ENCODE results near the gene INTS7.
"Not testable (repeated sequence)": the region's sequence is repeated elsewhere in the genome, so short reads cannot be mapped to it uniquely, and the experiment has no call there.

INTS7 gene

DNA sequence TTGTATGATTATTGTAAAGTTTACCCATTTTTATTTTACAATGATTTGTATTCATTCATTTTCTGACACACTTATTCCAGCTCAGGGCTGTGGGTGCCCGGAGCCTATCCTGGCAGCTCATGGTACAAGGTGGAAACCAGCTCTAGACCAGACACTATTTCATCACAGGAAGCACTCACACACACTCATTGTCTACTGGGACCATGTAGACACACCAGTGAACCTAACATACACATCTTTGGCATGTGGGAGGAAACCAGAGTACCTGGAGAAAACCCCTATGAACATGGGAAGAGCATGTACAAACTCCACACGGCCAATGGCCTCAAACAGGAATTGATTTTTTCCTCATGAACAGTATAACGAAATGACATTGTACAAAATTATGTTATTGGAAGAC, 2.5 kb upstream of the INTS7 start:
- DNase-seq (ENCODE audit: low spot score): no peak

DNA sequence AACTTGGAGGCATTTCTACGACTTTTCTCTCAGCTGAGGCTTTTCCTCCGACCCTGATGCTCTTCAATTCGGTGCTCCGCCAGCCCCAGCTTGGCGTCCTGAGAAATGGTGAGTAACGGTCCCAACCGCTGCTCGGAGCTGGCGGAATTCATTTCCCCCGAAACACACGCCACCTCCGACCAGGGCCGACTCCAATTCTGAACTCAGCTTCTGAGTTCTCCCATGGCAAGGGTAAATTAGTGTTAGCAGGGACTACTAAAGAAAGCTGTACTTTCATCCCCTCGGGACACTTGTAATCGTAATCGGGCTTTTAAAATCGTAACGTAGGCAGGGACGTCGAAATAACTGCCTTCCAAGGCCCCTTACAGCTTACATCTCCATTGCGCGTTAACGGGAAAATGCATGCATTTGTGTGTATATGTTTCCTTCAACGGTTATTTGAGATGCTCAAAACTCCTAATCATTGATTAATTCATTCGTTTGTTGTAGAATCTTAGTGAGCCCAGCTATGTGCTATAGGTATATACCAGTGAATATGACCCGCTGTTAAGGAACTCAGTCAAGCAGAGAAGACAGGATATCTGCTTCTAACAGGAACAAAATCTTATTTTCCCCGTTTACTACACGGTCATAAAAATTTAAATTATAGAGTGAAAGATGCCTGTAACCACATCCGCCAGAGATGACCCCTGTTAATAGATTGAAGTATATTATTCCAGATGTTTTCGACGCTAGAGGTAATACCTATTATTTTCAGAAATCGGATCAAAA, 663 bp upstream of the INTS7 start:
- DNase-seq (ENCODE audit: low spot score): no peak

DNA sequence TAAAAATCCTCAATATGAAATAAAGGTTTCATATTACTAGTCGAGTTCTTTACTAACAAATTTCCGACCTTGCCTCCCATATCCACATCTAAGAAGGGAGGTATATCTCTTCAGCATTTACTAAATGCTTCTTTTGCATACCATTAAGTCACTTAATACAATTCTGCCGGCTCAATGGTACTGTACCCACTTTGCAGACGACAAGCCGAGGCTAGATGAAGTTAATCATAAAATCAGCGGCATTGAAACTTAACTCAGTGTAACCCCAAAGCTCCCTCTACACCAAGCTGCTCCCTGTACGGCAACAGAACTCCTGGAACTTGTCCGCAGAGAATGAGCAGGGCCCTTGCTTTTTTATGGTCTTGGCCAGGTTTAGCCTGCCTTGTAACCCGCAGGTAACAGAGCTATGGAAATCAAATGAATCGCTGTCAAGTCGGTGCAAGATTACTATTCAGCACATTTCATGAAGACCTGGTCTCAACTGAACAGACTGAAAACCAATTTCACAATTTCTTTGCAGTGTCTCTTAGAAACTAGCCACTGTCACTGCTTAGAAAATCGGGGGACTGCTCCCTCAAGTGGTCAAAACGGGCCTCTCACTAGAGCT, 738 bp downstream of the INTS7 start:
- no peak for DNase-seq (ENCODE audit: low spot score)

DNA sequence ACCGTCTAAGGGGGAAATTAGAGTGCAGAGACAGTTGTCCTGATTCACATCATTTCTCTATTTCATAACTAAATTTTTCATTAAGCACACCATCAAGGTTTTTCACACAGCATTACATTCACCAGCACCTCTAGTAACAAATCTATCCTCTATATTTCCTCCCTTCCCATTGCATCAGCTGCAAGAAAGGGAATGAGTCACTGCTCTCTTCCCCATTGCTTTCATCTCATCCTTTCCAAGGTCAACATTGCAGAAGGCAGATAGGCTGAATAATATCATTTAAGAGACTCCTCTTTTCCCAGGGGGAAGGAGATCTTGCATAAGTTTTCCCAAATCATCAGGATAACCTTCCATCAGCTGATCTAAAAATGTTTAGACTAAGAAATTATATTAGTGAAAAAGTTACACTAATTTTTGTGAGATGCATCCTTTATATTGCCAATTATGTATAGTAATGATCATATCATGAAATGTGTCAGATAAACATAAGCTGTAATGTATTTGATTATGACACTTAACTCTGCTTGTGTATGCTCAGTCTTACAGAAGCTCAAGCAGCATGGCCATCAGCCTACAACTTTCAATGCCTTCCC, 4.3 kb downstream of the INTS7 start:
- DNase-seq (ENCODE audit: low spot score): peak; percentile 71

DNA sequence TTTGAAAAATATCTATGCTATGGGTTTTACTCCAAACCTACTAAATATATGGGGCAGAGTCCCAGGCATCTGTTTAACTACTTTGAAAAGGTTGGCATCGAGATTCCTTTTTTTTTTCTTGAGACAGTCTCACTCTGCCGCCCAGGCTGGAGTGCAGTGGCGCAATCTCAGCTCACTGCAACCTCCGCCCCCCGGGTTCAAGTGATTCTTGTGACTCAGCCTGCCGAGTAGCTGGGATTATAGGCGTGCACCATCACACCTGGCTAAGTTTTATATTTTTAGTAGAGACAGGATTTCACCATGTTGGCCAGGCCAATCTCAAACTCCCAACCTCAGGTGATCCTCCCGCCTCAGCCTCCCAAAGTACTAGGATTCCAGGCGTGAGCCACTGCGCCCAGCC, 7.6 kb downstream of the INTS7 start:
- not testable (repeated sequence) for DNase-seq (ENCODE audit: low spot score)

DNA sequence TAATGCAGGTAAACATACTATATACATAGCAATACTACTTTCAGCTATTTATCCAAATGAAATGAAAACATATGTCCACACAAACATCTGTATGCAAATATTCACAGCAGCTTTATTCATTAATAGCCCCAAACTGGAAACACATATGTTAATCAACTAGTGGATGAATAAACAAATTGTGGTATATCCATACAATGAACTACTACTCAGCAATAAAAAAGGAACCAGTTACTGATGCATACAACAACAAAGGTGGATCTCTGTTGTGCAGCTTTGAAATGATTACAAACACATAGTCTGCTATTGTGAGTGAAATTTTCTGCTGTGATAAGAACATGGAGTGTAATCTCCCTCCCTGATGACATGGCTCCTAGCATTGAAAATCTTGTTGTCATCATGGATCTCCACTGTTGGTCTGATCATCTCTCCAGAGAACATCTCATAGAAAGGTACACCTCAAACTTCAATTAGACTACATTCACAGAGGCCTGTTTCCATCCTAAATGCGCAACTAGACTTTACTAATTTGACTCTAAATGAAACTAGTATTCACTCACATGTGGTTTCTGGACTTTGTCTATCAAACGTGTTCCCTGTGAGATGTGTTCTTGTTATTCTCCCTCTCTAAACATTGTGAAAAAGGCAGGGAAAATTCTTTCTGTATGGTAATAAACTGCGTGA, 10.7 kb downstream of the INTS7 start:
- DNase-seq (ENCODE audit: low spot score): no peak

DNA sequence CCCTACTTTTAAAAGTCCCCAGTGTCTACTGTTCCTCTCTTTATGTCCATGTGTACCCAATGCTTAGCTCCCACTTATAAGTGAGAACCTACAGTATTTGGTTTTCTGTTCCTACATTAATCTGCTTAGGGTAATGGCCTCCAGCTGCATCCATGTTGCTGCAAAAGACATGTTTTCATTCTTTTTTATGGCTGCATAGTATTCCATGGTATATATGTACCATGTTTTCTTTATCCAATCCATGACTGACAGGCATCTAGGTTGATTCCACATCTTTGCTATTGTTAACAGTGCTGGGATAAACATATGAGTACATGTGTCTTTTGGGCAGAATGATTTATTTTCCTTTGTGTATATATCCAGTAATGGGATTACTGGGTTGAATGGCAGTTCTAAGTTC, 12.4 kb downstream of the INTS7 start:
- DNase-seq (ENCODE audit: low spot score): not testable (repeated sequence)

DNA sequence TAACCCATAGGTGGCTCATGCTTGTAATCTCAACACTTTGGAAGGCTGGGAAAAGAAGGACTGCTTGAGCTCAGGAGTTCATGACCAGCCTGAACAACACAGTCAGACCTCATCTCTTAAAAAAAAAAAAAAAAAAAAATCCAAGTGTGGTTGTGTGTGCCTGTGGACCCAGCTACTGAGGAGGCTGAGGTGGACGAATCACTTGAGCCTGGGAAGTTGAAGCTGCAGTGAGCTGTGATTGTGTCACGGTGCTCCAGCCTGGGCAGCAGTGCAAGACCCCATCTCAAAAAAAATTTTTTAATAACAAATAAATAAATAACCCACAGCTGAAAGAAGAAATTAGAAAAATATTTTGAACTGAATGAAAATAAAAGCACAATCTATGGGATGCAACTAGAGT, 13.8 kb downstream of the INTS7 start:
- DNase-seq (ENCODE audit: low spot score): no peak

DNA sequence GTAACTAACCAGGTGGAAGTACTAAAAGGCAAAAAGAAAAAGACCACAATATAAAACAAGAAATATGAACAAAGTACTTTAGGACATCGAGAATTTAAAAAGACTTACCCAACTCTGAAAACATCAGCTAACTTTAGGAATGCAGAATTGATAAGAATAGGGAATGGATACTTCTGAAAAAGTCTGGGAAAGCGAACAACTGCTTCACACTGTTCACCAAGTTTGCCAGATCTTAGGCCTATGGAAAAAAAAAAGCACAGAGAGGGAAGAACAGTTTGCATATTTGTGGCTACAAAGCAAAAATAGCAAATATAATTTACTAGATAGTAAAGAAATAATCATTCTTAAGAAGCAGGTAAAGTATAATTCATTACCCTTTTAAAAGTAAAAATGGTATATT, 14.4 kb downstream of the INTS7 start:
- DNase-seq (ENCODE audit: low spot score): no peak

DNA sequence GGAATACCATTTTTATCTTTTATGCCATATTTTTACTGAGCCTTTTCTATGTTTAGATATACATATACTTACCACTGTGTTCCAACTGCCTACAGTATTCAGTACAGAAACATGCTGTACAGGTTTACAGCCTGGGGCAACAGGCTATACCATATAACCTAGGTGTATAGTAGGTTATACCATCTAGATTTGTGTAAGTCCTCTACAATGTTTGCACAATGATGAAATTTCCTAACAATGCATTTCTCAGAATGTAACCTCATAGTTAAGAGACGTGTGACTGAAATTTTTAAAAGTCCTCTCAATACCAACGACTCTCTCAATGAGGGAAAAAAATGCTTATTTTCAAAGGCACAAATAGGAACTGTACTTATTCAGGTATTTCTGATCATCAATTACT, 21.7 kb downstream of the INTS7 start:
- DNase-seq (ENCODE audit: low spot score): no peak

DNA sequence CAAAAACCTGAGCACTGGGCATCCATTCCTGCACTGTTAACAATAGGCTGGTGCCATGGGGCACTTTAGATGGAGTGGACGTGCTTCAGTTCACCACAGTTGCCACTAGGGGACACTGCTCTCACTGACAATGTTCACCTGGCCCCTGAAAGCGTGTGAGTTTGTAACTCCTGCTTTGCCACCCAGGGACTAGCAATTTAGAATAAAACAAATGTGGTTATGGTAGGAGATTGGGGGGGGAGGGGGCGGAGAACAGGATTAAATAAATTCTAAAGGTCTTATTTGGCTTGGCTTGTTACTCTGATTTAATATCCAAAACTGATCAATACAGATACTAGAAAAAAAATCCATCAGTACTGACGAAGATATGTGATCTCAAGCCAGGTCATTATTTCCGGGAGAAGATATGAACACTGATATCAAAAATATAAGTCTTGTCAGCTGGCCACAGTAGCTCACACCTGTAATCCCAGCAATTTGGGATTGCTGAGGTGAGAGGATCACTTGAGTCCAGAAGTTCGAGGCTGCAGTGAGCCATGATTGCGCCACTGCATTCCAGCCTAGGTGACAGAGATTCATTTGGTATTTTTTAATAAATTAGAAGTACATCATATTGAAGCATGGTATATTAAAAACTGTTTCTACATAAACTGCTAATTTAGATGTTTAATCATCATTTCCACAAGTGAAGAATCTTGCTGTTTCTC, 23.2 kb downstream of the INTS7 start:
- DNase-seq (ENCODE audit: low spot score): peak; percentile 56

DNA sequence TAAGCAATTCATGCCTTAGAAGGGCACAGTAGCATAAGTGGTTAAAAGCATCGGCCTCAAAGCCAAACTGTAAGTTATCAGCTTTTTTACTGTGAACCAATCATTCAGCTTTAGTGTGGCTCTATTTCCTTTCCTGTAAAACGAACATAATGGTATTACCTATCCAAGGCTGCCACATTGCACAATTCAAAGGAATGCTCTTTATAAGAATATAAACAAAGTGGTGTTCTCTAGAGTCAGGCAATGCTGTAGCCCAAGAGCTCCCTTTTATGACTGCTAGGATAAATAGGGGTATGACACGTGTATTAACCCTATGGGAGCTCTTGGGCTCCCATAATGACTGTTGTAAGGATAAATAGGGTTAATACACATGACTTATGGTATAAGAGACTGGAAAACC, 25.4 kb downstream of the INTS7 start:
- no peak for DNase-seq (ENCODE audit: low spot score)

DNA sequence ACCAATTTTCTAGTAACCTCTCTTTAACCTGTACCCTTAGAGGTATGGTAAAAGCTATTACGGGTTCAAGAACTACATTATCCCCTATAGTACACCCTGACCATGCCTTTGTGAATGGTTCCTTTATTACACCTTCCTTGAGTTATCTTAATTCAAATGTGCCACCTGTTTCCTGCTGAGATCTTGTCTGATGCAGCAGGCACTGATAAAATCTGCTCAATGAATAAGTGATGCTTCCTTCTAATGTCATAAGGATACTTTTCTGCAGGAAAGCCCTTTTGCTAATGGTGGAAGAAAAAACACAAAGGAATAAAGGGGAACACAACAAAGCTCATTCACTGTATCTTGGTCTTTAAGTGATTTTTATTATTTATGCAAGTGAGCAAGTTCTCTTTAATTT, 25.8 kb downstream of the INTS7 start:
- DNase-seq (ENCODE audit: low spot score): no peak

DNA sequence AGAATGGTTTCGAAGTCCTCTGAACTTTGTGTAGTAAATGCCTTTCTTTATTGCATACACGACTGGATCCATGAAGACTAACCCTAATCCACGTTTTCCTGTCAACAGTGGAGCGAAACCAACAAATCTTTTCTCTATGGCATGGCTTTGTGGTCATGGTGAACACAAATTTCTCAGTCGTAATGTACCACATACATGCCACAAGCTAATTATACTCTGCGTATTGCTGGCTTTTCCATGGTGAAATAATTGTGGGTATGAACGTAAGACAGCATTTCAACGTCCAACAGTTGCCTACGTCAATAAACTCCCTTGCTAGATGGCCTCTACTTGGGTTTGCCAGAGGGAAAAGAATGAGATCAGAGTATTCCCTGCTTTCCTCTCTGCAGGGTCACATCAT, 27.5 kb downstream of the INTS7 start:
- DNase-seq (ENCODE audit: low spot score): no peak

DNA sequence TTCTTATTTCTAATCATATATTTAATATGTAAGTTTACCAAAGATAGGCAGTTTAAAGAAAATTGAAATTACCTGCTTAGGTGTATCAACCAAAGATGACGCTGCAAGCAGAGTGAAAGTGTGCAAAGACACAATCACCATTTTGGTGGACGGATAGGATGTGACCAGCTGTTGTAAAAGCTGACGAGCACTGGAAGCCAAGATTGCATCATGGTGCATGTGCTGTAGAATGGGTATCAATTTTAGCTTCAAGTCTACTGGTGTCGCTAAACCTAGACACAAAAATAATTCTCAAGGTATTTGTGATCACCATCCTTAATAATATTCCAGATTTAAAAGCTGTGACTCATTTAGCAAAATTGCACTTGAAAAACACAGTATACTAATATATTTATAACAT, 28.2 kb downstream of the INTS7 start:
- DNase-seq (ENCODE audit: low spot score): no peak

DNA sequence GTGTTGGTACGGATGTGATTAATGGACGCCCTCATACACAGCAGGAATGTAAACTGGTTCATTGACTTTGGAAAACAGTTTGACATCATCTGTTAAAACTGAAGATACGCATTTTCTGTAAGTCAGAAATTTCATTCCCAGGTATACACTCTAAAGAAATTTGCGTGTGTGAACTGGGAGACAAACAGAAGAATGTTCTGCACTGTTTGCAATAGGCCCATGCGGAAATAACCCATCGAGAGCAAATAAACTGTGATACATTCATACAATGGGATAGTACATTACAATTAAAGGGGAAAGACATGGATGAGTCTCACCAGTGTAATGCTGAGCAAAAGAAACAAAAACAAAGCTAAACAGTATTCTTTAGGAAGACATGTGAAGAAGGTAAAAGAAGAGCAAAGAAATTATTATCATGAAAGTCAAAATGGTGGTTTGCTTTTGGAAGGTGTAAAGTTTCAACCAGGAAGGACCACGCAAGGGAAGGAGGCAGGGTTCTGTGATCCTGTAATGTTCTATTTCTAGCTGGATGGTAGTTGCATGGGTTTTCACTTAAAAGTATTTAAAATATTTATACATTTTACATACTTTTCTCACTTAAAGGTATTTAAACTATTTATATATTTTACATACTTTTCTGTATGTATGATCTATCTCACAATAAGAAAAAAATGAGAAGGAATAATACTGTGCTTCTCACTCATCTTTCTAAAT, 30.3 kb downstream of the INTS7 start:
- no peak for DNase-seq (ENCODE audit: low spot score)

DNA sequence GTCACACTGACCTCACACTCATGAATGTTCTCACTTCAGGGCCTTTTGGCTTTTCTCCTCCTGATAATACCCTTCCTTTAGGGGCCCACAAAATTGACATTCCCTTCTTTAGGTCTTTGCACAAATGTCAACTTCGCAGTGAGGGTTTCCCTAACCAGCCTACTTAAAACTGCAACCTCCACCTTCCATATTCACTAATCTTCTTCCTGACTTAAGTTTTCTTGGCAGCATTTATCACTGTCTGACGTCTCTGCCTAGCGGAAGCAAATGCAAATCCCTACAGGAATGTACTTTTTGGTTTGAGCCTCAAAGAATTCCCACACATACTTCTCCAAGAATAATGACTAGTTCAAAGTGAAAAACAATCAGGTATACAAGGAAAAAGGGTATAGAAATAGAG, 32.8 kb downstream of the INTS7 start:
- no peak for DNase-seq (ENCODE audit: low spot score)

DNA sequence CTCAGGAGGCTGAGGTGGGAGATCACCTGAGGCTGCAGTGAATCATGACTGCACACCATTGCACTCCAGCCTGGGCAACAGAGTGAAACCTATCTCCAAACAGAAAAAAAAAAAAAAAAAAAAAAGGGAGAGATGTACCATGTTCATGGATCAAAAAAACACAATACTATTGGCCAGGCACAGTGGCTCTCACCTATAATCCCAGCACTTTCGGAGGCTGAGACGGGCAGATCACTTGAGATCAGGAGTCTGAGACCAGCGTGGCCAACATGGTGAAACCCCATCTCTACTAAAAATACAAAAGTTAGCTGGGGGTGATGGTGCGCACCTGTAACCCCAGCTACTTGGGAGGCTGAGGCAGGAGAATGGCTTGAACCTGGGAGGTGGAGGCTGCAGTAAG, 37.9 kb downstream of the INTS7 start:
- not testable (repeated sequence) for DNase-seq (ENCODE audit: low spot score)

DNA sequence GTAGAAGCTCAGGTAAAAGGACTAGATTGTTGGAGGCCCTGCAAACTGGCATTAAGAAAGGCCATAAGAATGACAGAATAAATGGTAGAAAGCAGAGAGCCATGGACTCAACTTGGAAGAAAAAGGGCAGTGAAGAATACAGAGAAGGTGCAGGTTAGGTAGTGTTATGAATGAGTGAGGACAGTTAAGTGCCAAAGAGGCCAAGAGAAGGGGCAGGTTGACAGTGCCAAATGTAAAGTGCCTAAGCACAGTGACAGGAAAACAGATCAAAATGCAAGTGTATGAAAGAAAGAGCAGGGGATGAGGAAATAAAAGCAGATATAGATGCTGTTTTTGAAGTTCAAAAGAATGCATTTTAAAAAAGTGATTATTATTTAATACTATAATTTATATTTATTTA, 43.7 kb downstream of the INTS7 start:
- no peak for DNase-seq (ENCODE audit: low spot score)

DNA sequence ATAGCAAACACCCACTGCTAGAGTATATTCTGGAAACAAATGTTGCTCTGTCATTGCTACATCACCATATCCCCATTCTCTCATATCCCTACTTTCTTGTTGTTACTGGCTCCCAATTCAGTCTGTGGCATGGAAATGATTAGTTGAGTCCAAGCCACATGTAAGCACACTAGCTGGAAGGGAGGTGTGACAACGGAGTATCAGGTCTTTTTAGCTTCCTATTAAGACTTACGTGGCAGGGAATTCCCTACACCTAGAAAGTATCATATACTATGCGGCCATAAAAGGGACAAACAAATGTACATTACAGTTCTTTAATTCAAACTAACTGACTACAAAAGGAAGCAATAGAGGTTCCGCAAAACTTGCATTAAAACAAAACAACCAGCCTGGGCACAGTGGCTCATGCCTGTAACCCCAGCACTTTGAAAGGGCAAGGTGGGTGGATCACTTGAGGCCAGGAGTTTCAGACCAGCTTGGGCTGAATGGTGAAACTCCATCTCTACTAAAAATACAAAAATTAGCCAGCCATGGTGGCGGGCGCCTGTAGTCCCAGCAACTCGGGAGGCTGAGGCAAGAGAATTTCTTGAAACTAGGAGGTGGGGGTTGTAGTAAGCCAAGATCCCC, 48.6 kb downstream of the INTS7 start:
- DNase-seq (ENCODE audit: low spot score): no peak

DNA sequence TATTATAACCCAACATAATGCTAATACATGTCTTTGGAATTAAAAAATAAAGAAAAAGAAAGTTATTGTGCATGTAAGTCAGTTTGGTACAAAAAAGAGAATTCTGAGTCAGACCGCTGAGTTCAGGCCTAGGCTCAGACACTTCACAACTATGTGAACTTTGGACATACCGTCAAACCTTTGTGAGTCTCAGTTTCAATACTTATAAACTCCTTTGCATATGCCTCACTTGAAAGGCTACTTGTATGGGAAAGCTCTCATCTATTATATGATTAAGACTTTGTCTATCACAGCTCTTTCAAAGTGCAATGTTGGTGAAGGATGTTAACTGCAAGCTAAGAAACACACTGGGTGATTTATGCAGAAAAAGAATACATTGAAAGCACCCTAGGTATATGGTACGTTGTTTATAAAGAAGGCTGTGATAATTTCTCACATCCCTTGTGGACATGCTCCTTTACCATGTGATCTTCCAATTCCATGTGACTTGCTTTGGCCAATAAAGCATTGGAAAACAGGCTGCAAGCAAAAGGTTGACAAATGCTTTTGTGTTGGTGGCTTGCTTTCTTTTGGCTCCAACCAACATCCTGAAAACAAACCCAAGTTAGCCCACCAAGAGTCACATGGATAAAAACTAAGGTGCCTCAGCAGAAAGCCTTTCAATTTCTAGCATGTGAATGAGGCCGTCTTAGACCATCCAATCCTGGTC, 49.6 kb downstream of the INTS7 start:
- DNase-seq (ENCODE audit: low spot score): no peak
